Endometrial microvascular endothelial cells (primary cell): Measurements from ENCODE around the gene SHQ1. TPM values are rescaled to one million over a fixed set of nuclear protein-coding genes. Genes with fewer than 3 reads are reported as not detected.

Experiments used
- in situ Hi-C: cut with HindIII; loops from 2 replicates; pipeline ENCODE4 v1.10.0; 2017; ENCODE audit warnings: low sequenced_read_pairs, low pct_unique_long_range_greater_than_20kb; ENCODE audit errors: inconsistent ontology term
- total RNA-seq: library from RNA; depleted of rRNA; stranded (reverse); fragments of >200 nt; gene quantifications from one replicate; pipeline ENCODE4 v1.2.3, GENCODE V29; 2015; ENCODE audit errors: inconsistent ontology term

The SHQ1 gene
- total RNA-seq, 1 donor from 2014 or later: 20.1 TPM

GRCh38 chr3:72860053-72860452 is 11.8 kb upstream of the SHQ1 start:
- in situ Hi-C loops: no loop called here

- in situ Hi-C loops: no loop called here
Observed at GRCh38 chr3:72855001-72855400, 6.8 kb upstream of the SHQ1 start.

GRCh38 chr3:72848703-72849081 is 447 bp upstream of the SHQ1 start:
- in situ Hi-C loops: no loop called here

- in situ Hi-C loops: no loop called here
Observed at GRCh38 chr3:72847282-72847681, 963 bp downstream of the SHQ1 start.

GRCh38 chr3:72846166-72846565 is 2.1 kb downstream of the SHQ1 start:
- in situ Hi-C loops: no loop called here

GRCh38 chr3:72844436-72844993 is 3.7 kb downstream of the SHQ1 start:
- in situ Hi-C loops: no loop called here

- in situ Hi-C loops: no loop called here
Observed at GRCh38 chr3:72839057-72839456, 9.2 kb downstream of the SHQ1 start.

- in situ Hi-C loops: no loop called here
Observed at GRCh38 chr3:72836923-72837322, 11.3 kb downstream of the SHQ1 start.

GRCh38 chr3:72836416-72836815 is 11.8 kb downstream of the SHQ1 start:
- in situ Hi-C loops: no loop called here

- in situ Hi-C loops: no loop called here
Observed at GRCh38 chr3:72830452-72831223, 17.6 kb downstream of the SHQ1 start.

GRCh38 chr3:72829701-72830100 is 18.5 kb downstream of the SHQ1 start:
- in situ Hi-C loops: no loop called here

GRCh38 chr3:72821161-72821781 is 27.0 kb downstream of the SHQ1 start:
- in situ Hi-C loops: no loop called here

GRCh38 chr3:72820415-72820814 is 27.8 kb downstream of the SHQ1 start:
- in situ Hi-C loops: no loop called here

GRCh38 chr3:72818905-72819304 is 29.3 kb downstream of the SHQ1 start:
- in situ Hi-C loops: no loop called here

- in situ Hi-C loops: no loop called here
Observed at GRCh38 chr3:72818092-72818773, 30.0 kb downstream of the SHQ1 start.

GRCh38 chr3:72816862-72817355 is 31.3 kb downstream of the SHQ1 start:
- in situ Hi-C loops: no loop called here

- in situ Hi-C loops: no loop called here
Observed at GRCh38 chr3:72814308-72814707, 33.9 kb downstream of the SHQ1 start.

GRCh38 chr3:72812201-72812600 is 36.0 kb downstream of the SHQ1 start:
- in situ Hi-C loops: no loop called here

- in situ Hi-C loops: no loop called here
Observed at GRCh38 chr3:72811571-72811970, 36.7 kb downstream of the SHQ1 start.
